ENCODE data around the gene PKD1L1.

PKD1L1 gene

GRCh38 chr7:47738563-47739166, 209.6 kb downstream of the PKD1L1 start:
- Histone ChIP-seq H3K27me3 (replicated peaks; ENCODE audit: control insufficient read depth, insufficient read depth, low read length) (peaks cover 33% of the 10 kb centered on the region), H3K36me3 (ENCODE audit: control insufficient read depth, insufficient read depth, low read length, severe bottlenecking) (no peaks in the 10 kb centered on the region), H3K4me3 (ENCODE audit: low read length) (no peak overlapping the region), H3K9ac (ENCODE audit: low read length) (no peak overlapping the region), H3K9me3 (ENCODE audit: control insufficient read depth, low read length) (peaks cover 3% of the 10 kb centered on the region), H3K4me1 (ENCODE audit: control insufficient read depth, insufficient read depth, low read length) (no peaks in the 10 kb centered on the region)
- no peak for DNase-seq (ENCODE audit: low read depth)

- Histone ChIP-seq H3K27me3 (replicated peaks; ENCODE audit: control insufficient read depth, insufficient read depth, low read length) (peaks cover 41% of the 10 kb centered on the region), H3K4me1 (ENCODE audit: control insufficient read depth, insufficient read depth, low read length) (no peaks in the 10 kb centered on the region), H3K9ac (ENCODE audit: low read length) (no peak overlapping the region), H3K9me3 (ENCODE audit: control insufficient read depth, low read length) (peaks cover 3% of the 10 kb centered on the region), H3K4me3 (ENCODE audit: low read length) (no peak overlapping the region), H3K36me3 (ENCODE audit: control insufficient read depth, insufficient read depth, low read length, severe bottlenecking) (no peaks in the 10 kb centered on the region)
- no peak for DNase-seq (ENCODE audit: low read depth)
These were observed 210.7 kb downstream of the PKD1L1 start for GRCh38 chr7:47737601-47738000.

GRCh38 chr7:47735431-47736345, 212.6 kb downstream of the PKD1L1 start:
- Histone ChIP-seq H3K36me3 (ENCODE audit: control insufficient read depth, insufficient read depth, low read length, severe bottlenecking) (no peaks in the 10 kb centered on the region), H3K4me1 (ENCODE audit: control insufficient read depth, insufficient read depth, low read length) (no peaks in the 10 kb centered on the region), H3K27me3 (replicated peaks; ENCODE audit: control insufficient read depth, insufficient read depth, low read length) (peaks cover 46% of the 10 kb centered on the region), H3K4me3 (ENCODE audit: low read length) (no peak overlapping the region), H3K9me3 (ENCODE audit: control insufficient read depth, low read length) (peaks cover 3% of the 10 kb centered on the region), H3K9ac (ENCODE audit: low read length) (no peak overlapping the region)
- no peak for DNase-seq (ENCODE audit: low read depth)

- H3K4me3 ChIP-seq (ENCODE audit: low read length): no peak overlapping the region
- no peak for DNase-seq (ENCODE audit: low read depth)
- H3K27me3 ChIP-seq (replicated peaks; ENCODE audit: control insufficient read depth, insufficient read depth, low read length): peaks cover 46% of the 10 kb centered on the region
- no peaks in the 10 kb centered on the region for H3K36me3 ChIP-seq (ENCODE audit: control insufficient read depth, insufficient read depth, low read length, severe bottlenecking)
- H3K9ac ChIP-seq (ENCODE audit: low read length): no peak overlapping the region
- H3K9me3 ChIP-seq (ENCODE audit: control insufficient read depth, low read length): peaks cover 3% of the 10 kb centered on the region
- no peaks in the 10 kb centered on the region for H3K4me1 ChIP-seq (ENCODE audit: control insufficient read depth, insufficient read depth, low read length)
These were observed 213.3 kb downstream of the PKD1L1 start for GRCh38 chr7:47734949-47735291.

- Histone ChIP-seq H3K4me1 (ENCODE audit: control insufficient read depth, insufficient read depth, low read length) (no peaks in the 10 kb centered on the region), H3K27me3 (replicated peaks; ENCODE audit: control insufficient read depth, insufficient read depth, low read length) (peaks cover 46% of the 10 kb centered on the region), H3K36me3 (ENCODE audit: control insufficient read depth, insufficient read depth, low read length, severe bottlenecking) (no peaks in the 10 kb centered on the region), H3K9me3 (ENCODE audit: control insufficient read depth, low read length) (peaks cover 3% of the 10 kb centered on the region), H3K4me3 (ENCODE audit: low read length) (no peak overlapping the region), H3K9ac (ENCODE audit: low read length) (no peak overlapping the region)
- no peak for DNase-seq (ENCODE audit: low read depth)
These were observed 213.8 kb downstream of the PKD1L1 start for GRCh38 chr7:47734287-47734948.

GRCh38 chr7:47730142-47730541, 218.1 kb downstream of the PKD1L1 start:
- H3K4me3 ChIP-seq (ENCODE audit: low read length): no peak overlapping the region
- no peak overlapping the region for H3K9ac ChIP-seq (ENCODE audit: low read length)
- peaks cover 3% of the 10 kb centered on the region for H3K9me3 ChIP-seq (ENCODE audit: control insufficient read depth, low read length)
- no peak for DNase-seq (ENCODE audit: low read depth)
- no peaks in the 10 kb centered on the region for H3K4me1 ChIP-seq (ENCODE audit: control insufficient read depth, insufficient read depth, low read length)
- H3K36me3 ChIP-seq (ENCODE audit: control insufficient read depth, insufficient read depth, low read length, severe bottlenecking): no peaks in the 10 kb centered on the region
- peaks cover 45% of the 10 kb centered on the region for H3K27me3 ChIP-seq (replicated peaks; ENCODE audit: control insufficient read depth, insufficient read depth, low read length)

GRCh38 chr7:47726047-47726726, 222.1 kb downstream of the PKD1L1 start:
- no peak overlapping the region for H3K4me3 ChIP-seq (ENCODE audit: low read length)
- no peaks in the 10 kb centered on the region for H3K9me3 ChIP-seq (ENCODE audit: control insufficient read depth, low read length)
- H3K4me1 ChIP-seq (ENCODE audit: control insufficient read depth, insufficient read depth, low read length): peaks cover 9% of the 10 kb centered on the region
- H3K27me3 ChIP-seq (replicated peaks; ENCODE audit: control insufficient read depth, insufficient read depth, low read length): peaks cover 18% of the 10 kb centered on the region
- no peak for DNase-seq (ENCODE audit: low read depth)
- H3K9ac ChIP-seq (ENCODE audit: low read length): no peak overlapping the region
- H3K36me3 ChIP-seq (ENCODE audit: control insufficient read depth, insufficient read depth, low read length, severe bottlenecking): no peaks in the 10 kb centered on the region

- Histone ChIP-seq H3K36me3 (ENCODE audit: control insufficient read depth, insufficient read depth, low read length, severe bottlenecking) (no peaks in the 10 kb centered on the region), H3K27me3 (replicated peaks; ENCODE audit: control insufficient read depth, insufficient read depth, low read length) (peaks cover 18% of the 10 kb centered on the region), H3K9ac (ENCODE audit: low read length) (no peak overlapping the region), H3K4me3 (ENCODE audit: low read length) (no peak overlapping the region), H3K9me3 (ENCODE audit: control insufficient read depth, low read length) (no peaks in the 10 kb centered on the region), H3K4me1 (ENCODE audit: control insufficient read depth, insufficient read depth, low read length) (peaks cover 9% of the 10 kb centered on the region)
- peak; percentile 4 for DNase-seq (ENCODE audit: low read depth)
These were observed 223.1 kb downstream of the PKD1L1 start for GRCh38 chr7:47725031-47725780.
